H1 (cell line): ENCODE results near the gene PSMG2. TPM values are rescaled to one million over a fixed set of nuclear protein-coding genes. Genes with fewer than 3 reads are reported as not detected.

Experiments
- CTCF ChIA-PET: fragments of 300-600 bp; sonication (Branson Sonifier 250); formaldehyde crosslinking; loops from one replicate; lab custom pipeline; 2021; ENCODE audit not compliant: partially characterized antibody; lab: Charles Lee
- POLR2A ChIA-PET: fragments of 300-600 bp; sonication (Branson Sonifier 250); formaldehyde crosslinking; loops from one replicate; lab custom pipeline; 2021; ENCODE audit warnings: inconsistent platforms; ENCODE audit not compliant: partially characterized antibody; lab: Charles Lee
- DNase-seq, 2 experiments: peaks; one replicate each; pipeline versions ENCODE4 v3.0.0 to v3.0.0-alpha.2; 2010 to 2022; ENCODE audit warnings: low spot score in 2 of 2, low read depth in 1 of 2, mixed read lengths in 1 of 2
- FAIRE-seq: peaks from 2 replicates; lab custom pipeline; 2011; peaks lifted over from hg19 to GRCh38; lab: Jason Lieb, UNC
- H2AFZ ChIP-seq: 2 replicates; pipeline ENCODE4 v1.8.1; 2012; ENCODE audit warnings: low read length, inconsistent platforms
- H2AK5ac ChIP-seq: 2 replicates; pipeline ENCODE4 v1.6.1; 2013; ENCODE audit warnings: low read depth, low read length
- H2BK120ac ChIP-seq: replicated peaks from 2 replicates; pipeline ENCODE3; 2013; ENCODE audit warnings: low read depth, low read length, inconsistent platforms
- H2BK12ac ChIP-seq: 2 replicates; pipeline ENCODE4 v1.6.1; 2013; ENCODE audit warnings: low read depth, low read length
- H2BK15ac ChIP-seq: 2 replicates; pipeline ENCODE4 v1.6.1; 2013; ENCODE audit warnings: low read length
- H2BK20ac ChIP-seq: 2 replicates; pipeline ENCODE4 v1.6.1; 2013; ENCODE audit warnings: low read length
- H2BK5ac ChIP-seq: 2 replicates; pipeline ENCODE4 v1.6.1; 2013; ENCODE audit warnings: low read depth, low read length
- H3K14ac ChIP-seq: 2 replicates; pipeline ENCODE4 v1.6.1; 2013; ENCODE audit warnings: inconsistent platforms; ENCODE audit not compliant: insufficient read length
- H3K18ac ChIP-seq: 2 replicates; pipeline ENCODE4 v1.6.1; 2013; ENCODE audit warnings: low read length; ENCODE audit errors: extremely low read depth
- H3K23ac ChIP-seq: 2 replicates; pipeline ENCODE4 v1.6.1; 2013; ENCODE audit warnings: inconsistent platforms; ENCODE audit not compliant: insufficient read length
- H3K23me2 ChIP-seq: 2 replicates; pipeline ENCODE4 v1.6.1; 2013; ENCODE audit warnings: low read depth, low read length
- H3K27ac ChIP-seq: 2 replicates; pipeline ENCODE4 v1.6.1; 2011; ENCODE audit warnings: low read depth, low read length, inconsistent platforms
- H3K27me3 ChIP-seq, 4 experiments: replicated peaks in 1 of 4; 1 replicate in 1 of 4; 2 replicates in 3 of 4; pipeline versions ENCODE4 v1.6.1 to v1.8.1; 2011 to 2013; ENCODE audit warnings: low read length in 3 of 4, mild to moderate bottlenecking in 3 of 4, inconsistent platforms in 2 of 4, mixed read lengths in 2 of 4, moderate library complexity in 1 of 4; ENCODE audit not compliant: control insufficient read depth in 3 of 4, insufficient read depth in 3 of 4; ENCODE audit errors: extremely low read depth in 1 of 4
- H3K36me3 ChIP-seq, 4 experiments: 2 replicates each; pipeline versions ENCODE4 v1.6.1 to v1.8.1; 2011 to 2013; ENCODE audit warnings: mild to moderate bottlenecking in 4 of 4, low read length in 3 of 4, moderate library complexity in 2 of 4, control low read depth in 1 of 4, inconsistent platforms in 1 of 4; ENCODE audit not compliant: insufficient read depth in 4 of 4, control insufficient read depth in 2 of 4
- H3K4ac ChIP-seq: replicated peaks from 2 replicates; pipeline ENCODE3; 2013; ENCODE audit warnings: low read length, low read depth, mixed read lengths, inconsistent platforms; ENCODE audit not compliant: insufficient read length
- H3K4me1 ChIP-seq, 4 experiments: replicated peaks in 1 of 4; 1 replicate in 1 of 4; 2 replicates in 3 of 4; pipeline versions ENCODE4 v1.6.1 to v1.8.1; 2011 to 2013; ENCODE audit warnings: low read length in 3 of 4, inconsistent platforms in 2 of 4, mixed read lengths in 1 of 4; ENCODE audit not compliant: insufficient read depth in 4 of 4, control insufficient read depth in 3 of 4
- H3K4me2 ChIP-seq, 2 experiments: 2 replicates each; pipeline versions ENCODE4 v1.6.1 to v1.8.1; 2011 to 2013; ENCODE audit warnings: low read depth in 2 of 2, low read length in 2 of 2, control low read depth in 1 of 2, inconsistent platforms in 1 of 2, mild to moderate bottlenecking in 1 of 2; ENCODE audit not compliant: insufficient read depth in 1 of 2
- H3K4me3 ChIP-seq, 4 experiments: fragments of 200-600, 300-600 bp in 1 of 4; sonication (generic), shearing (Covaris generic), sonication (Bioruptor Twin) in 1 of 4; 2 replicates each; pipeline versions ENCODE4 v1.5.1 to v1.8.1; 2011 to 2016; ENCODE audit warnings: low read length in 4 of 4, low read depth in 3 of 4, control low read depth in 2 of 4, inconsistent platforms in 2 of 4, mild to moderate bottlenecking in 2 of 4, mixed read lengths in 1 of 4, moderate library complexity in 1 of 4; ENCODE audit not compliant: insufficient read depth in 2 of 4; ENCODE audit errors: extremely low read depth in 1 of 4
- H3K56ac ChIP-seq: replicated peaks from 2 replicates; pipeline ENCODE3; 2013; ENCODE audit warnings: low read depth, mild to moderate bottlenecking, mixed read lengths, low read length, inconsistent platforms; ENCODE audit not compliant: insufficient read length
- H3K79me1 ChIP-seq: 2 replicates; pipeline ENCODE4 v1.6.1; 2013; ENCODE audit warnings: low read depth, low read length, control low read depth
- H3K79me2 ChIP-seq, 2 experiments: 2 replicates each; pipeline versions ENCODE4 v1.6.1 to v1.8.1; 2012 to 2013; ENCODE audit warnings: low read length in 2 of 2, mild to moderate bottlenecking in 2 of 2, inconsistent platforms in 1 of 2; ENCODE audit not compliant: insufficient read depth in 2 of 2, control insufficient read depth in 1 of 2
- H3K9ac ChIP-seq, 4 experiments: replicated peaks in 1 of 4; 1 replicate in 1 of 4; 2 replicates in 3 of 4; pipeline versions ENCODE4 v1.6.1 to v1.8.1; 2011 to 2013; ENCODE audit warnings: low read depth in 3 of 4, low read length in 3 of 4, control low read depth in 2 of 4, mild to moderate bottlenecking in 2 of 4, moderate library complexity in 2 of 4, inconsistent platforms in 1 of 4; ENCODE audit errors: extremely low read depth in 1 of 4
- H3K9me3 ChIP-seq, 2 experiments: 2 replicates each; pipeline versions ENCODE4 v1.6.1 to v1.8.1; 2012 to 2013; ENCODE audit warnings: mild to moderate bottlenecking in 2 of 2, moderate library complexity in 2 of 2, control low read depth in 1 of 2, inconsistent platforms in 1 of 2, low read depth in 1 of 2, low read length in 1 of 2, mixed read lengths in 1 of 2; ENCODE audit not compliant: insufficient read depth in 2 of 2
- H4K20me1 ChIP-seq, 2 experiments: replicated peaks in 1 of 2; 2 replicates each; pipeline versions ENCODE3 to v1.8.1; 2011 to 2013; ENCODE audit warnings: inconsistent platforms in 2 of 2, low read length in 2 of 2, mild to moderate bottlenecking in 1 of 2; ENCODE audit not compliant: insufficient read depth in 2 of 2, control insufficient read depth in 1 of 2
- H4K5ac ChIP-seq: 2 replicates; pipeline ENCODE4 v1.6.1; 2013; ENCODE audit warnings: low read length, low read depth, mixed read lengths, inconsistent platforms; ENCODE audit not compliant: insufficient read length
- H4K8ac ChIP-seq: 2 replicates; pipeline ENCODE4 v1.8.0; 2013; ENCODE audit warnings: mild to moderate bottlenecking, moderate library complexity, low read length, inconsistent platforms; ENCODE audit not compliant: insufficient read depth; ENCODE audit errors: extremely low read depth
- H4K91ac ChIP-seq: replicated peaks from 2 replicates; pipeline ENCODE3; 2013; ENCODE audit warnings: low read length, mixed read lengths, inconsistent platforms; ENCODE audit not compliant: insufficient read length
- CHD2 ChIP-seq: IDR thresholded peaks from 2 replicates; pipeline ENCODE4 v1.6.1; 2012; ENCODE audit warnings: low read length, improper control_type of control experiment
- HDAC2 ChIP-seq, 2 experiments: fragments of 300-600 bp in 1 of 2; sonication (generic) in 1 of 2; IDR thresholded peaks; 2 replicates each; pipeline ENCODE4 v1.6.1; 2011 to 2012; ENCODE audit warnings: low read depth in 2 of 2, low read length in 2 of 2, mild to moderate bottlenecking in 2 of 2, moderate library complexity in 2 of 2, borderline replicate concordance in 1 of 2, inconsistent platforms in 1 of 2
- SUZ12 ChIP-seq: fragments of 200-600 bp; sonication (generic); IDR thresholded peaks from 2 replicates; pipeline ENCODE4 v1.6.1; 2012; ENCODE audit warnings: mild to moderate bottlenecking, inconsistent platforms, low read length, moderate library complexity, mixed read lengths
- TBP ChIP-seq: IDR thresholded peaks from 2 replicates; pipeline ENCODE4 v1.6.1; 2011; ENCODE audit warnings: low read depth, low read length, improper control_type of control experiment
- WGBS, 2 experiments: shearing (Covaris generic) in 1 of 2; methylation state at CpG; one replicate each; pipeline versions ENCODE4 v1.1.6 to v1.1.7; 2013 to 2015; ENCODE audit warnings: low lambda C conversion rate in 2 of 2, mixed read lengths in 2 of 2, inconsistent platforms in 1 of 2, low coverage in 1 of 2, missing lambda C conversion rate in 1 of 2; ENCODE audit not compliant: insufficient replicate concordance in 2 of 2, insufficient coverage in 1 of 2, insufficient read length in 1 of 2; ENCODE audit errors: extremely low coverage in 1 of 2, missing lambda C conversion rate in 1 of 2; 5-methylcytosine and 5-hydroxymethylcytosine counted together
- polyA plus RNA-seq, 7 experiments: library from polyadenylated mRNA; depleted of rRNA in 3 of 7; stranded (reverse) in 5 of 7; unstranded in 2 of 7; fragments of >200 nt in 5 of 7; fragments of 200-250 nt in 2 of 7; gene quantifications; 1 replicate in 5 of 7; 2 replicates in 1 of 7; 4 replicates in 1 of 7; pipeline versions ENCODE4 v1.2.1 to v1.2.3, GENCODE V29; 2011 to 2013; ENCODE audit warnings: missing spikeins in 2 of 7, mixed read lengths in 2 of 7
- total RNA-seq: library from RNA; stranded (reverse); fragmentation: NEBNext Ultra II Directional; extraction: Animal tissue kit (Norgen Biotek cat#: 25700); gene quantifications from 2 replicates; pipeline ENCODE4 v1.2.1, GENCODE V29; 2021

Gene PSMG2
- total and polyA plus RNA-seq, 2 of the 8 experiments (the other 6 are each of a cell fraction or from before 2014, with no cell fraction given) = 52.9 to 79.3 TPM

DNA sequence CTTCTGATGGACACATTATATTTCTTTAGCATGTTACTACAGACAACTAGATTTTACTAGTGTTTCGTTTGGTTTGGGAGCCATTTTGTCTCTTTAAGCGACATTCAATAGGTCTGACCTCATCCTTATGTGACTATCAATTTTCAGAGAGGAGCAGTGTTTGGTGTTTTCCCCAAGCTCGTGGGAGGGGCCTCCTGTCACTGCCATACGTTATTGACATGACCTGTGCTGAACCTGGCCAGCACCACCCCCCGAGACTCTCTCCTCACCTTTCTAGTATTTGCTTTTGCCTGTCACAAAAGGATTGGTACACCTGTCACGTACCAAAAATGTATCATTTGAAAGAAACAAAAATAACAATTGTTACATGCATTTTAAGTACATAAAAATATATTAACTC, 69.3 kb downstream of the PSMG2 start:
- H2BK120ac ChIP-seq = no peak overlapping the region
- H3K9ac ChIP-seq = no peak overlapping the region
- DNase-seq (no peak), FAIRE-seq (no peak)
- H3K4me1 ChIP-seq = 0 out of 7 replicates have a peak, but pooled peaks cover 0 to 2% (median 1%) of the 10 kb centered on the region in 4 experiments
- H3K23ac ChIP-seq = no peak overlapping the region
- H3K4me2 ChIP-seq = no peak overlapping the region
- H2AFZ ChIP-seq = no peak overlapping the region
- H3K27ac ChIP-seq = no peak overlapping the region
- no peaks in the 10 kb centered on the region for H3K9me3 ChIP-seq
- POLR2A ChIA-PET = no interaction called here
- no peak overlapping the region for H3K56ac ChIP-seq
- H2AK5ac ChIP-seq = no peak overlapping the region
- H3K18ac ChIP-seq = no peak overlapping the region
- H2BK5ac ChIP-seq = no peak overlapping the region
- H2BK15ac ChIP-seq = no peak overlapping the region
- H3K14ac ChIP-seq = no peak overlapping the region
- H3K36me3 ChIP-seq = no peaks in the 10 kb centered on the region
- 85% methylated on average over 6 of the region's 6 CpGs; no CpG with 5 or more reads in 1 of the 2 experiments for WGBS, 2 experiments
- no peak overlapping the region for H3K4me3 ChIP-seq
- H3K79me2 ChIP-seq = no peaks in the 10 kb centered on the region
- H3K27me3 ChIP-seq = peaks cover 0 to 10% (median 2%) of the 10 kb centered on the region in 4 experiments; a peak in 4 of 7 replicates
- no peak overlapping the region for H3K4ac ChIP-seq
- no peaks in the 10 kb centered on the region for H3K79me1 ChIP-seq
- no peak overlapping the region for H2BK20ac ChIP-seq
- no peak overlapping the region for H4K5ac ChIP-seq
- no peak overlapping the region for H2BK12ac ChIP-seq
- H4K20me1 ChIP-seq = no peaks in the 10 kb centered on the region
- CTCF ChIA-PET = interaction anchor here (1.4 kb wide), 1 partner anchor 162 kb away, joined by 3 read pairs; no protein-coding TSS in a partner anchor
- no peak overlapping the region for H4K91ac ChIP-seq
- no peak overlapping the region for H4K8ac ChIP-seq
- H3K23me2 ChIP-seq = no peaks in the 10 kb centered on the region
- TF ChIP-seq CHD2 = no peak
- TF ChIP-seq SUZ12 = no peak
- no peak for TF ChIP-seq HDAC2 (IDR thresholded peaks at IDR 0.05; ENCODE audit: borderline replicate concordance in 1 of 2, low read depth in 2 of 2, low read length in 2 of 2)
- TF ChIP-seq TBP = no peak
